Activated naive CD8-positive, alpha-beta T cell treated with anti-CD3 and anti-CD28 coated beads, Interleukin-2, amount 10 ng/mL, durations not matched to agents 7 days and 5 days (primary cell): ENCODE measurements around the gene LAMA3. TPM values are rescaled to one million over a fixed set of nuclear protein-coding genes. Genes with fewer than 3 reads are reported as not detected.

Experiments
- ATAC-seq: fragments of 150-1000 bp; cut with Tn5 transposase; one replicate; pipeline ENCODE4 v1.10.0; 2021; ENCODE audit warnings: low read depth, moderate library complexity
- POLR2A ChIA-PET: fragments of 350-600 bp; sonication (Branson Sonifier 250); formaldehyde crosslinking; loops from one replicate; lab custom pipeline; 2021; ENCODE audit warnings: antibody characterized with exemption; lab: Charles Lee
- DNase-seq: peaks from one replicate; pipeline ENCODE4 v3.0.0; 2021
- H3K27ac Mint-ChIP-seq: one replicate; pipeline ENCODE4 v1.8.0; 2022; ENCODE audit warnings: mild to moderate bottlenecking, mixed read lengths
- H3K27me3 Mint-ChIP-seq: one replicate; pipeline ENCODE4 v1.8.0; 2022; ENCODE audit warnings: mild to moderate bottlenecking, moderate library complexity, mixed read lengths
- H3K36me3 Mint-ChIP-seq: one replicate; pipeline ENCODE4 v1.8.0; 2021; ENCODE audit warnings: mild to moderate bottlenecking, mixed read lengths
- H3K4me1 Mint-ChIP-seq: one replicate; pipeline ENCODE4 v1.8.0; 2021; ENCODE audit warnings: mixed read lengths
- H3K4me3 Mint-ChIP-seq: one replicate; pipeline ENCODE4 v1.8.0; 2022; ENCODE audit warnings: mild to moderate bottlenecking, moderate library complexity, mixed read lengths
- H3K9me3 Mint-ChIP-seq: one replicate; pipeline ENCODE4 v1.8.0; 2021; ENCODE audit warnings: mixed read lengths
- total RNA-seq, 2 experiments: library from RNA; stranded (reverse); gene quantifications; one replicate each; pipeline ENCODE4 v1.2.3, GENCODE V29; 2021

LAMA3 gene
- total RNA-seq, 2 experiments from 2014 or later, result 0.14 to 0.19 TPM

GRCh38 chr18:23949863-23950262 is 260.6 kb downstream of the LAMA3 start:
- no peaks in the 10 kb centered on the region for H3K36me3 Mint-ChIP-seq
- peaks cover 3% of the 10 kb centered on the region for H3K27me3 Mint-ChIP-seq
- POLR2A ChIA-PET, result interaction anchor here (0.8 kb wide), 1 partner anchor 66 kb away, joined by 3 read pairs; no protein-coding TSS in a partner anchor
- H3K4me1 Mint-ChIP-seq, result peaks cover 2% of the 10 kb centered on the region
- no peaks in the 10 kb centered on the region for H3K9me3 Mint-ChIP-seq
- no peak overlapping the region for H3K4me3 Mint-ChIP-seq
- no peak overlapping the region for H3K27ac Mint-ChIP-seq
- ATAC-seq, result no peak
- no peak for DNase-seq

GRCh38 chr18:23950644-23951043 is 261.4 kb downstream of the LAMA3 start:
- H3K27ac Mint-ChIP-seq, result no peak overlapping the region
- POLR2A ChIA-PET, result no interaction called here

GRCh38 chr18:23951206-23951605 is 262.0 kb downstream of the LAMA3 start:
- Mint-ChIP-seq H3K27me3 (peaks cover 3% of the 10 kb centered on the region), H3K4me1 (peaks cover 5% of the 10 kb centered on the region), H3K27ac (no peak overlapping the region), H3K4me3 (no peak overlapping the region), H3K36me3 (no peaks in the 10 kb centered on the region), H3K9me3 (no peaks in the 10 kb centered on the region)
- DNase-seq, result no peak
- POLR2A ChIA-PET, result interaction anchor here (2.0 kb wide), 1 partner anchor 8 kb away, joined by 5 read pairs; no protein-coding TSS in a partner anchor
- ATAC-seq, result no peak

More at GRCh38 chr18:23950644-23951043, 261.4 kb downstream of the LAMA3 start:
- ATAC-seq, result no peak
- Mint-ChIP-seq H3K9me3 (no peaks in the 10 kb centered on the region), H3K4me1 (peaks cover 4% of the 10 kb centered on the region), H3K27me3 (peaks cover 3% of the 10 kb centered on the region), H3K4me3 (no peak overlapping the region), H3K36me3 (no peaks in the 10 kb centered on the region)
- no peak for DNase-seq

- H3K36me3 Mint-ChIP-seq, result no peaks in the 10 kb centered on the region
- no peaks in the 10 kb centered on the region for H3K9me3 Mint-ChIP-seq
- H3K27ac Mint-ChIP-seq, result no peak overlapping the region
- ATAC-seq, result no peak
- peaks cover 5% of the 10 kb centered on the region for H3K4me1 Mint-ChIP-seq
- H3K4me3 Mint-ChIP-seq, result no peak overlapping the region
- H3K27me3 Mint-ChIP-seq, result peaks cover 3% of the 10 kb centered on the region
- POLR2A ChIA-PET, result no interaction called here
- no peak for DNase-seq
Measured at GRCh38 chr18:23953984-23954383, 264.7 kb downstream of the LAMA3 start.

- Mint-ChIP-seq H3K4me1 (peaks cover 7% of the 10 kb centered on the region), H3K9me3 (no peaks in the 10 kb centered on the region), H3K27ac (no peak overlapping the region), H3K27me3 (peaks cover 9% of the 10 kb centered on the region), H3K36me3 (no peaks in the 10 kb centered on the region), H3K4me3 (no peak overlapping the region)
- ATAC-seq (no peak), DNase-seq (no peak)
- POLR2A ChIA-PET, result no interaction called here
Measured at GRCh38 chr18:23956483-23956882, 267.2 kb downstream of the LAMA3 start.

GRCh38 chr18:23958036-23958435 is 268.8 kb downstream of the LAMA3 start:
- no peak for DNase-seq
- POLR2A ChIA-PET, result interaction anchor here (0.5 to 1.6 kb wide), 2 partner anchors 15 to 16 kb away, joined by 3 to 5 read pairs; no protein-coding TSS in a partner anchor

GRCh38 chr18:23963443-23964165 is 274.4 kb downstream of the LAMA3 start:
- POLR2A ChIA-PET, result no interaction called here

More at GRCh38 chr18:23958036-23958435, 268.8 kb downstream of the LAMA3 start:
- Mint-ChIP-seq H3K4me3 (no peak overlapping the region), H3K4me1 (peaks cover 7% of the 10 kb centered on the region), H3K9me3 (no peaks in the 10 kb centered on the region), H3K36me3 (no peaks in the 10 kb centered on the region), H3K27me3 (peaks cover 6% of the 10 kb centered on the region), H3K27ac (no peak overlapping the region)
- no peak for ATAC-seq

GRCh38 chr18:23964282-23965238 is 275.3 kb downstream of the LAMA3 start:
- POLR2A ChIA-PET, result no interaction called here
- Mint-ChIP-seq H3K4me3 (peak overlapping the region; percentile 75), H3K4me1 (peaks cover 46% of the 10 kb centered on the region), H3K36me3 (peaks cover 10% of the 10 kb centered on the region), H3K27me3 (peaks cover 6% of the 10 kb centered on the region), H3K9me3 (no peaks in the 10 kb centered on the region), H3K27ac (peak overlapping the region; percentile 98)
- ATAC-seq (peak; percentile 88), DNase-seq (peak; percentile 60)

More at GRCh38 chr18:23963443-23964165, 274.4 kb downstream of the LAMA3 start:
- H3K4me1 Mint-ChIP-seq, result peaks cover 41% of the 10 kb centered on the region
- H3K4me3 Mint-ChIP-seq, result no peak overlapping the region
- no peak for DNase-seq
- ATAC-seq, result no peak
- H3K36me3 Mint-ChIP-seq, result peaks cover 10% of the 10 kb centered on the region
- no peaks in the 10 kb centered on the region for H3K9me3 Mint-ChIP-seq
- peak overlapping the region; percentile 98 for H3K27ac Mint-ChIP-seq
- peaks cover 6% of the 10 kb centered on the region for H3K27me3 Mint-ChIP-seq

- POLR2A ChIA-PET, result interaction anchor here (1.2 to 2.0 kb wide), 4 partner anchors 36 to 51 kb away, joined by 3 to 5 read pairs (median 4); partner anchors contain the start of gene TTC39C
- H3K27ac Mint-ChIP-seq, result peak overlapping the region; percentile 56
- DNase-seq (no peak), ATAC-seq (no peak)
- no peaks in the 10 kb centered on the region for H3K9me3 Mint-ChIP-seq
- peak overlapping the region; percentile 48 for H3K4me3 Mint-ChIP-seq
- no peaks in the 10 kb centered on the region for H3K27me3 Mint-ChIP-seq
- H3K4me1 Mint-ChIP-seq, result peaks cover 59% of the 10 kb centered on the region
- peaks cover 12% of the 10 kb centered on the region for H3K36me3 Mint-ChIP-seq
Measured at GRCh38 chr18:23966909-23967308, 277.7 kb downstream of the LAMA3 start.

- Mint-ChIP-seq H3K9me3 (no peaks in the 10 kb centered on the region), H3K27me3 (no peaks in the 10 kb centered on the region), H3K4me1 (peaks cover 59% of the 10 kb centered on the region), H3K4me3 (peak overlapping the region; percentile 44), H3K36me3 (peaks cover 12% of the 10 kb centered on the region), H3K27ac (peak overlapping the region; percentile 80)
- DNase-seq (peak; percentile 51), ATAC-seq (peak; percentile 48)
- POLR2A ChIA-PET, result interaction anchor here (1.2 to 2.0 kb wide), 5 partner anchors 25 to 50 kb away, joined by 3 to 5 read pairs (median 4); partner anchors contain the start of gene TTC39C
Measured at GRCh38 chr18:23967321-23968089, 278.3 kb downstream of the LAMA3 start.

GRCh38 chr18:23968638-23969604 is 279.7 kb downstream of the LAMA3 start:
- POLR2A ChIA-PET, result interaction anchor here (0.9 to 2.0 kb wide), 5 partner anchors 22 to 49 kb away, joined by 4 to 5 read pairs (median 5); no protein-coding TSS in a partner anchor

More at GRCh38 chr18:23968638-23969604, 279.7 kb downstream of the LAMA3 start:
- Mint-ChIP-seq H3K36me3 (peaks cover 11% of the 10 kb centered on the region), H3K4me1 (peaks cover 56% of the 10 kb centered on the region), H3K4me3 (no peak overlapping the region), H3K9me3 (no peaks in the 10 kb centered on the region), H3K27ac (peak overlapping the region; percentile 80), H3K27me3 (no peaks in the 10 kb centered on the region)
- ATAC-seq, result no peak
- DNase-seq, result no peak
